ENCODE data around the gene EFCAB6.

Gene EFCAB6

GRCh38 chr22:43654271-43654670, 157.8 kb downstream of the EFCAB6 start:
- no peak for DNase-seq (ENCODE audit: extremely low read depth, insufficient read length)
- Histone ChIP-seq H3K36me3 (ENCODE audit: control insufficient read depth, insufficient read depth, low read length) (no peaks in the 10 kb centered on the region), H3K4me3 (replicated peaks; ENCODE audit: low read depth, low read length) (no peak overlapping the region), H3K27me3 (replicated peaks; ENCODE audit: control insufficient read depth, insufficient read depth, low read length) (no peaks in the 10 kb centered on the region)
- no peak for TF ChIP-seq CTCF (IDR thresholded peaks at IDR 0.05; ENCODE audit: insufficient read depth, low read length, poor library complexity, severe bottlenecking)

DNA sequence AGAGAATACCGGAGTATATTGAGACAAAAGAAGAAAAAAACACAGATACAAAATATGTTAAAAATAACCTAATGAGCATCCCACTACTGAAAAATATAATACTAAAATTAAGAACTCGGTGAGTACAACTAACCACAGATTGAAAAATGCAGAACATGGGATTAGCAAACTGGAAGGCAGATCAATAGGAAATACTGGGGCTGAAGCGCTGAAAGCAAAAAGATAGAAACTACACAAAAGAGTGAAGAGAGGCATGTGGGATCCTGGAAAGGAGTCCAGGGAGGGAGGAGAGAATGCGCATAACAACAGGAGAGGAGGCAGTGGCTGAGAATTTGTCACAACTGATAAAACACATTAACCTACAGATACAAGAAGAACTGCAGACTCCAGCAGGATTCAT, 159.3 kb downstream of the EFCAB6 start:
- no peak for TF ChIP-seq CTCF (IDR thresholded peaks at IDR 0.05; ENCODE audit: insufficient read depth, low read length, poor library complexity, severe bottlenecking)
- DNase-seq (ENCODE audit: extremely low read depth, insufficient read length), result no peak
- Histone ChIP-seq H3K4me3 (replicated peaks; ENCODE audit: low read depth, low read length) (no peak overlapping the region), H3K27me3 (replicated peaks; ENCODE audit: control insufficient read depth, insufficient read depth, low read length) (no peaks in the 10 kb centered on the region), H3K36me3 (ENCODE audit: control insufficient read depth, insufficient read depth, low read length) (no peaks in the 10 kb centered on the region)

GRCh38 chr22:43643387-43643786, 168.7 kb downstream of the EFCAB6 start:
- TF ChIP-seq CTCF (IDR thresholded peaks at IDR 0.05; ENCODE audit: insufficient read depth, low read length, poor library complexity, severe bottlenecking), result no peak

DNA sequence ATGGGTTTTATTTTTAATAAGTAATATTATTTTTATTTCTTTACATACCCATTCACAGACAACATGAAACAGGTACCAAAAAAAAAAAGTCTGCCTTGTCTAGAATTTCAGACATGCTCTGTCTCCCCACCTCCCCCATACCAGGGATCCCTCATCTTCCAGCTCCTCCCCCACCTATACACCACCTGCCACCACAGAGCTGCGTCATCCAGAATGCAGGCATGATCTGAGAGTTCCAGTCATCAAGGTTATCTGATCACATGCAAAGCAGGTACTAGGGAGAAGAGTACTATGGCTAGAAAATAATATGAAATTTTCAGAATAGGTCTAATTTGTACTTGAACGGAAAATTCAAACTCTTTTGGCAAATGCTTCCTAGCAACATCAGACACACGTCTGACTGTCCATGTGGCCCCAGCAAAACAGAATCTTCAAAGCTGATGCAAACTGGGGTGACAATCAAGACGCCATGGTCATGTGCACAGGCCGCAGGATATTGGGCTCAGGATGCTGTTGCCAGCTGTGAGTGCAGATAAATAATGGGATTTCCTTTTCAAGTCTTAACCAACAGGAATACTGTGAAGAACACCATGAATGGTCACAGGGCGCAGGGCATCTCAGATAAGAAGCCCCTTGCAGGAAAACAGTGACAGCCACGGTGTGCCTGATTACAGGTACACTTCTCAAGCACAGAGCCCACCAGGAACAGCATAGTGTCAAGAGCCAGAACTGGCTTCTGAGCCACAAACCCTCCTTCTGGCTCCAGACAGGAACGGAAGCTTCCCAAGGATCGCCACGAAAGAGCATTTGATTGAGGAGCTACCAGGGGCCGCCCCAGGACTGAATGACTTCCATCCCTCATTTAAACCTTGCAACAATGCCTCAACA, 169.5 kb downstream of the EFCAB6 start:
- Histone ChIP-seq H3K27me3 (replicated peaks; ENCODE audit: control insufficient read depth, insufficient read depth, low read length) (no peaks in the 10 kb centered on the region; the same call in 1 of the 2 replicates), H3K36me3 (ENCODE audit: control insufficient read depth, insufficient read depth, low read length) (no peaks in the 10 kb centered on the region), H3K4me3 (replicated peaks; ENCODE audit: low read depth, low read length) (no peak overlapping the region)
- no peak for TF ChIP-seq CTCF (IDR thresholded peaks at IDR 0.05; ENCODE audit: insufficient read depth, low read length, poor library complexity, severe bottlenecking)
- DNase-seq (ENCODE audit: extremely low read depth, insufficient read length), result no peak

More at GRCh38 chr22:43643387-43643786, 168.7 kb downstream of the EFCAB6 start:
- Histone ChIP-seq H3K4me3 (replicated peaks; ENCODE audit: low read depth, low read length) (no peak overlapping the region), H3K27me3 (replicated peaks; ENCODE audit: control insufficient read depth, insufficient read depth, low read length) (no peaks in the 10 kb centered on the region; the same call in 1 of the 2 replicates), H3K36me3 (ENCODE audit: control insufficient read depth, insufficient read depth, low read length) (no peaks in the 10 kb centered on the region)
- DNase-seq (ENCODE audit: extremely low read depth, insufficient read length), result no peak

GRCh38 chr22:43639228-43639948, 172.7 kb downstream of the EFCAB6 start:
- no peak for TF ChIP-seq CTCF (IDR thresholded peaks at IDR 0.05; ENCODE audit: insufficient read depth, low read length, poor library complexity, severe bottlenecking)
- Histone ChIP-seq H3K36me3 (ENCODE audit: control insufficient read depth, insufficient read depth, low read length) (no peaks in the 10 kb centered on the region), H3K27me3 (replicated peaks; ENCODE audit: control insufficient read depth, insufficient read depth, low read length) (no peaks in the 10 kb centered on the region; the same call in none of the 2 replicates)

More at GRCh38 chr22:43639228-43639948, 172.7 kb downstream of the EFCAB6 start:
- no peak overlapping the region for H3K4me3 ChIP-seq (replicated peaks; ENCODE audit: low read depth, low read length)
- DNase-seq (ENCODE audit: extremely low read depth, insufficient read length), result no peak

Data from GM06990 (cell line).